Ramos (cell line): ENCODE measurements around the gene SPRED1.

Source experiments
- in situ Hi-C: fragments of 300-500 bp; cut with MboI; formaldehyde crosslinking; loops from one replicate; pipeline ENCODE4 v1.14.3; 2022; ENCODE audit warnings: low sequenced_read_pairs; ENCODE audit not compliant: unreplicated experiment

SPRED1 gene

DNA sequence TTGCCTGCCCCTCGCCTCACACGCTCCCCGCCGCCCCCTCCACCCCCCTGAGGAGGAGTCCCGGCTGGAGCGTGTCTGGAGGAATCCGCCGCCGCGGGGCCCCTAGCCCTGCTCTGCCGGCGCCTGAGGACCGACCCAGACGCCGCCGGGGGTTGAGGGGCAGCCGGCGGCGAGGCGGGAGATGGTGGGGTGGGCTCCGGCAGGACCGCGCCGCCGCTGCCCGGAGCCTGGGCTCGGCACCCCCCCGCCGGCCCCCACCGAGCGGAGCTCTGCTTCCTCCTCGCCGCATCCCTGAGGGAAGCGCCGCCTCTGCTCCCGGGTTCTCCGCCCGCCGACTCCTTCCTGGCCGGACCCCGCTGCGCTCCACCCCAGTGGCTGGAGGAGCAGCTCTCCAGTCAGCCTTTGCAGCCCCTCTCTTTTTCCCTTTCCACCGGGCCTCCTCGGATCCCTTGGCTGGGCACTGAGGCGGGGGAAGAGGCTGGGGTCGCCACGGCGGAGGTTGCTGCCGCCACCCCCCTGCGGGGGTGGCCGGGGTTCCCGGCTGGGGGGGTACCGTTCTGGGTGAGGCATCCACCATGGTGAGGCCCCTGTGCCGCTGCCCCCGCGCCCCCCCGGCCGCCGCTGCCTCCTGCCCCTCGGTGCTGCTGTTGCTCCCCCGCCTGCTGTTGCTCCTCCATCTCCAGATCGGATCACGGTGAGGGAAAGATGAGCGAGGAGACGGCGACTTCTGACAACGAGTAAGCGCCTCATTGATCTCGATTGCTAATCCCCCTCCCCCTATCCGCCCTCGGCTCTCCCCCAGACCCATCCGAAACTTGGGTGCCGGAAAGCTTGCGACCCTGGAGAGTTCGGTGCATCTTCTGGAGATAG is at the start of gene SPRED1:
SPRED1 (plus strand) TSS at position 356 of the 870 bp plus-strand sequence; CDS start at position 706, 350 bp downstream.
- in situ Hi-C loops, result no loop called here

DNA sequence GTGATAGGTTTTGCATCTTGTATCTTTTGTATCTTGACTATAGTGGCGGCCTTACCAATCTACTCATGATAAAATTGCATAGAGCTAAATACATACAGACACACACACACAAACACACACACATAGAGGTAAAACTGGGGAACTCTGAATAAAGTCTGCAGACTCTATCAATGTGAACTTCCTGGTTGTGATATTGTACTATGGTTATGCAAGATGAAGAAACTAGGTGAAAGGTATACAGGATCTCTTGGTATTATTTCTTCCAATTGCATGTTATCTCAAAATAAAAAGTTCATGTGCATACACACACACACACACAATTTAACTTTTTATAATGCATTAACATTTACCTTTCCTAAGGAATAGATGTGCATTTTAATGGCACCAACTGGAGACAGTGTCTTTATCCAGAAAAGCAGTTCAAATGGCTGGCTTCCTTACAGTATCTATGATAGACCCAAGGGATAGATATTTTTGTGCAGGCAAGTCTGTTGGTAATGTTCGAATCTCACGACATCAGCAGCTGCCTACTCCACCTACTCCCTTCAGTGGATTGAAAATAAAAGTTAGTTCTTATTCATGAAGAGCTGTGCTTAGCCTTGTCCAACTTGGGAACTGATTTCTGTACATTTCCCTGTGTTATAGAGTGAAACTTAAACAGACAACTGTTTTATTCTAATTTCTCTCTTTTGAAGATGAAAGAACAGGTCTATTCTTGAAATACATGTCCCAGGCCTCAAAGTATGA is 46.9 kb upstream of the SPRED1 start:
- in situ Hi-C loops, result no loop called here

DNA sequence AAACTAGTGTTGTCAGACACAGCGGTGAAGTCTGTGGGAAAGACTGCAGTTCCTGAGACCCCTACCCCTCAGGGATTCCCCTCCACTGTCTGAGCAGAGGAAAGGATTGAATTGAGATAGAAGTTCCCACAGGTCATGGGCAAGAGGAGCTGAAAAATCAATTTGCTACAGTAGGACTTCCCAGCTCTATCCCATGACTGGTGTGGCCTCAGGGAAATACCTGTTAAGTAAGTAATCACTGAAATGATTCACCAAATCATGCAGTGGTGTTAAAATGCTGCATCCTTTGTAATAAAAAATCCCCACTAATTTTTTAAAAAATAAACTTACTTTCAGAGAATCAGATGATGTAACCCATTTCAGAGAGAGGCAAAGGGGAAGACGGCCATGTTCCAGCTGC is 45.0 kb upstream of the SPRED1 start:
- in situ Hi-C loops, result no loop called here

DNA sequence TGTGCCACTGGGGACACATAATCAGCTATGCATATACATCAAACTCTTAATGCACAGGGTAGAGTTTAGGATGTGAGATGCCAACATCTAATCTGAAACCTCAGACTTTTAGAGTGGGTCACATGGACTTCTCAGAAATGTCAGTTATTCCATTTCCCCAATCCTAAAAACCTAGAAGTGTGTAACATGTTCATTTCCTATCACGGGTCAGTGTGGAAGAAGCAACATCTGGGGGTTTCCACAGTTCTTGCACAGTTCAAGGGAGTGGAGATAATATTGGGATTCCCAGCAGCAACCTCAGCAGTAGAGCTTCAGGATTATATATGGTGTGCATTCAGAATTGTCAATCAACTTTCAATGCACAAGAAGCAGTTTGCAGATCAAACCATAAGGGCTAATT is 44.4 kb upstream of the SPRED1 start:
- in situ Hi-C loops, result no loop called here

DNA sequence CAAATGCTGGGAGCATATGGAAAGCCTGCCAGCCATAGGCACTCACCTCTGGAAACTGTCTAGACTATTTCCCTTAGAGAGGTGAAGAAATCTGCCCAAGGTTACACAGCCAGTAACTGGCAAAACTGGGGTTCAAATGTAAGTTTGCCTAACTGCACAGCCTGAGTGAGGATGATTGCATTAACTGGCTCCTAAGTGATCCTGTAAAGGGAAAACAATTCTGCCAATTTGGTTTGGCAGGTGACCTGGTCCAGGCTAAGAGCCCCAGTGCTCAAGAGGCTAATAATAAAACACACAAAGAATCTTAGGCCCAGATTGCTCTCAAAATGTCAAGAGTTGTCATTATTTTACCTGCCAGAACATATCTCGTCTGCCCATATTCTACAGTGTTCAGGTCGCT is 43.9 kb upstream of the SPRED1 start:
- in situ Hi-C loops, result no loop called here

DNA sequence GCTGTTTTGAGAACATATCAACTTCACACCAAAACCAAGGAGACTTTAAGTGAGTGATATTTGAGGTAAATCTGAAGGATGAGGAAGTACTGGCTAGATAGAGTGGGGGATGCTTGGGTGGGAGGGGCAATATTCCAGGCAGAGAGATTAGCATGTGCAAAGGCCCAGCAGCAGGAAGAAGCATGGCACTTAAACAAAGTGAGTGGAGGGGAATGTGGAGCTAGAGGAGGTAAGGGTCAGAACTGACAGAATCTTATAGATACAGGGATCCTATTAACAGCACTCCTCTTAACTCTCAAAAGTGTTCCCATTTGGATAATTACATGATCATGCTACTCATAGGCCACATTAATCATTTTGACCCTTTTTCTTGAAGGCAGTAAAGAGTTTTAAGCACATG is 41.4 kb upstream of the SPRED1 start:
- in situ Hi-C loops, result no loop called here

DNA sequence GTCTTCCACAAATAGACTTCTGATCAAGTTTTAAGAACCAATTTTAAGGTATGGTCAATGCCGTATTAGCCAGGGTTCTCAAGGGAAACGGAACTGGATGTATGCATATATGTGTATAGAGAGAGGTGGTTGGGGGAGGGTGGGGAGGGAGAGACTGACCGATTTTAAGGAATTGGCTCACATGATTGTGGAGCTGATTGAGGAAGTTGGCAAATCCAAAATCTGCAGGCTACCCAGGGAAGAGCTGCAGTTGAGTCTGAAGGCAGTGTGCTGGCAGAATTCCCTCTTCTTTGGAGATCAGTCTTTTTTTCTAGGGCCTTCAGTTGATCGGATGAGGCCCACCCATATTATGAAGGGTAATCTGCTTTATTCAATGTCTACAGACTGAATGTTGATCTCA is 40.8 kb upstream of the SPRED1 start:
- in situ Hi-C loops, result no loop called here

DNA sequence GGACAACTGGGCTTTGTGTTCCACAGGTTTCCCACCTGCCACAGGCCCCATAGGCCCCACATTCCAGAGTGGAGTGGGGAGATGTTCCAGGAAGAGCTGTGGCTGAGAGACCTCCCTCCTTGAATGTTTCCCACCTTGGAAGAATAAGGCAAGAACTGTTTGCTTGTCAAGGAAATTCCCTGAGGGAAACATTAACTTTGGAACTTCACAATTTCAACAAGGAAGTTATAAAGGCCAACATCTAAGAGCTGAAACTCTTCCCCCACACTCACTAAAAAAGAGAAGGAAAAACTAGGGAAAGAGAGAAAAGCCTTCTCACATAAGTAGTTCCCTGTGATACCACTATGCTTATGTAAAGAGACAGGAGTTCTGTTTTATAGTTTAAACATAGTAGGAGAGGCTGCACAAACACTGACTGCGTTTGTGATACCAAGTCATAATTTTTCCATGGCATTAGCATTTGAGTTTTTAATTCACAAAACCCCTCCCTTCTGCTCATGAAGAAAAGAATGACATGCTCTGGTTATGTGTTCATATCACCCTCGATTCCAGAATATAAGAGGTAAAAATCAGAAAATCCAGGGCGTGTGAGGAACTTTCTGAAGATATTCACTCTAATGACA is 39.8 kb upstream of the SPRED1 start:
- in situ Hi-C loops, result no loop called here

DNA sequence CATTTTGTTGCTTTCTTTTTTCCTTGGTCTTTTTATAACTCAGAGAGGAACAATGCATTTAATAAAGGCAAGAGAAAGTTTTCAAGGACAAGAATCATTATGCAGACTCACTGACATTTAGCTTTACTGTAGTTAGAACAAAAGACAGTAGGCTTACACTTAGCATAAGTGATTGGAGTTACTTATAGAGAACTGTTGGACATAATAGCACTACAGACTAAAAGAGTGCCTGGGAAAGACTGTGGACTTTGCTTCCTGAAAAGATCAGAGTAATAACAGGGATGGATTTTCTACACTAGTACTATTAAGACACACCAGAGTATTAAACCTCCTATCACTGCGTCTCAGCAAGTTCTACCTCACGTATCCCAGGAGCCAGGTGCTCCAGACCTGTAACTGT is 39.3 kb upstream of the SPRED1 start:
- in situ Hi-C loops, result no loop called here

DNA sequence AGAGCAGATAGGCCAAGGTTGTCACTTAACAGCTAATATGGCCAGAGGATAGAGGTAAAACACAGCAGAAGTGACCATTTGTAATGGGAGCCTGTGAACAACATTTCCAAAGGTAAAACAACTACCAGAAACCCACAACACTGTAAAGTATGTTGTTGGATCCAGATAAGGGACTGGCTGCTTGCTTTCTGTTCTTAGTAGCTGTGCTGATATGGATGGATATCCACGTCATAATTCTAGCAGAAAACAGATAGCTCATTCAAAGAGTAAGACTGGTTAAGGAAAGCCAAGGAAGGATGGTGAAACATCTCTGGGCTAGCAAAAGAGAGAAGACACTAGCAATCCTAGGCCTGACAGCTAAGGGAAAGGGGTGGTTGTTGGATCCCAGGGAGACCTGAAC is 36.9 kb upstream of the SPRED1 start:
- in situ Hi-C loops, result no loop called here

DNA sequence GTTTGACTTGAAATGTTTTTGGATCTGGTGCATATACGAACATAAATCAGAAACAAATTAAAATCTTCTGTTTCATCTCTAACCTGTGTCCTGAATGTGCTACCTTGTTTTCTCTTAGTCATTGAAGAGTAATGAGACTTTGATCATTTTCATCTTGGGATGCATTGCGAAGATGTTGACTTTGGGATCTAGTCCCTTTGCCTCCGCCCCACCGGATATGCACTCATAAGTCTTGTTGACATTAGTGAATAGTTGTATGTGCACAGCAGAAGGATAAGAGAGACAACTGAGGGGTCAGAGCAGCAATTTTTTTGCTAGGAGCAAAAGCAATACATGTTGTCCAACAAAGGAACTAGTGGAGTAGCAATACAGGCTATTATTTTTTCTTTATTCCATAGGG is 35.9 kb upstream of the SPRED1 start:
- in situ Hi-C loops, result no loop called here

DNA sequence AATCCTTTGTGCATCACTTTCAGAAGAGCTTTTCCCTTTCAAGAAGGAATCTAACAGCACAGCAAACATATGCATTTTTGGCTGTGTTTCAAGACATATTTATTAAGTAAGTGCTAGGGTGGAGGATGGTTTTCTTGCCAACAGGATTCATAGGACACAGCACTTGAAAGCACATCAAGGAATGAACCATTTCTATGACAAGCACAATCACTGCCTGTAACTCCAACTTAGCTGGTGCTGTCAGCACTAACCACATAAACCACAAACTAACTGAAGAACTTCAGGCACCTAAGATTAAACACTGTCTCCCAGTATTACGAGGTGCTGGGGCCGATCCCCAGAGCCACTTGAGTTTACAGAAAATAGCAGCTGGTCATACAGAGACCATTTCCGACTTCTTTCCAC is 35.4 kb upstream of the SPRED1 start:
- in situ Hi-C loops, result no loop called here

DNA sequence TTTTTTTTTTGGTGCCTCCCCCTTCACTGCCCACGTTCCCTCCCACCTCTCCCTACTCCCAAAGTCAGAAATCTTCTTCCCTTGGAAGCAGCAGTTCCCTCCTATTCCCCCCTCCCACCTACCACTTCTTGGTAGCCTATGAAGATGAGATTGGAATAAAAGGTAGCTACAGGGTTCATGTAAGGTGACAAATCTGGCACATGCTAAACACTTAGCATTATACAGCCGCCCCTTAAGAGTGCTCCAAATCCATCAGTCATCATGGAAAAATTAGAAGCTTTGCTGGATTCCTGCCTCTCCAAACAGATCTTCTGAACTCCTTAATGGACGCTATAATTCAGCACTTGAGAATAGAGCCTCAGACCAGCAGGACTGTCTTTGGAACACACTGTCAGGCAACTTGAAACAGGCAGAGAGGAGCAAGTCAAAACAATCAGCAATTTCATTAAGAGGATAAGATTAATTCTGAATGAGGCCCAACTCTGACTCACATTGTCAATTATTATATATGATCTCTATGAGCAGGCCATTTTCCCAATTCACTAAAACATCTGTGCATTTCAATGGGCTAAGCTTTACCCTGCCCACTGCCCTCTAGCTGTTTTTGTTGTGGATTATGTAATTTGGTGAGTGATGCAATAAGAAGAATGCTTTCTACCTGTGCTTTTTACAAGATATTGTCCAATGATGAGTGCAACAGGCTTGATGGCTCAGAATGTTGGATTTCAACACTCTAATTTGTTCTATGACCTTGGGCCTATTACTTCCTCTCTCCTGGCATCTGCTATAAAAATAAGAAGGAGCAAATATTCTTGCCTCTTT is 34.6 kb upstream of the SPRED1 start:
- in situ Hi-C loops, result no loop called here

DNA sequence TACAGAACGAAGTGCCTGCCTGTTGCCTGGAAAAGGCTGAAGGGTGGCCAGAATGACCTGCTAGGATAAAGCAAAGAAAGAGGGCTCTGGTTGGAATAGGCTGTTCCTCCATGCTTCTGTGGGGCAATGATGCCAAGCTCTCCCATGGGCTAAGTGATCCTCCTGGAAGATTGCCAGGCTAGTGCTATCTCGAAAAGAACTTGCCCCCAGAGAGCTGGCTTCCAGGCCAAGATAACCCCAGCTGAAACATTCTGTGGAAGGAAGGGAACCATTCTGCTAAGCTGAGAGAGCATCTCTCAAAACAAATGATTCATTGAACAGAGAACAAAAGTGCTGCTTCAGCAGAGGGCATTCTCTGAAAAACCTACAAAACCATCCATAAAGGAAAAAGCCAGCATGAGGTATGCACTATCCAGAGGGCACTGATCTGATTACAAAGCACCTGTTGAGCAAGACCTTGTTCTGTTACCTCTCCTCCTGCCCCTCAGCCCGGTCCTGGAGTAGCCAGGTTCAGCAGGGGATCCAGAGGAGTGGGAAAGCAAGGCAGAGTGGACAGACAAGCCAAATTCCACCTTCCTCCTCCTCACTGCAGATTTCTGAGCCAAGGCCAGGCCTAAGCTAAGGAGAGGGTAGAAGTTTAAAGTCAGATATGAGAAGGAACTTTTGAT is 31.9 kb upstream of the SPRED1 start:
- in situ Hi-C loops, result no loop called here

DNA sequence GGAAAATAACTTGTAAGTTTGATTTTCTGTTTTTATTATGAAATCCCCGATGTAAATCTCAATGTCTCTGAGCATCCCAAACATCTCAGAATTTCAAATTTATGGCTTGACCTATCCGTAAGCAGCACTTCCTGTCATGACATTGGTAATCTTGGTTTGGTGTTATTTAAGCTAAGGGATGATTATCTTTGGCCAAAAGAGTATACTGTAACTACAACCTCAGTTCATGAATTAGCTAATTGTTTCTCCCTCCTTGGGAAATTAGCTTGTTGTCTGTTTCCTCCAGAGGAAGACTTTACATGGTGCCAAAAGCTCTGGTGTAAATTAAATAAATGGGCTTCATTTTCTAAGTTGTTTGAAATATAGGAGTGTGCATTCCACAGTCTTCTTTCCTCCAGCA is 28.1 kb upstream of the SPRED1 start:
- in situ Hi-C loops, result no loop called here

DNA sequence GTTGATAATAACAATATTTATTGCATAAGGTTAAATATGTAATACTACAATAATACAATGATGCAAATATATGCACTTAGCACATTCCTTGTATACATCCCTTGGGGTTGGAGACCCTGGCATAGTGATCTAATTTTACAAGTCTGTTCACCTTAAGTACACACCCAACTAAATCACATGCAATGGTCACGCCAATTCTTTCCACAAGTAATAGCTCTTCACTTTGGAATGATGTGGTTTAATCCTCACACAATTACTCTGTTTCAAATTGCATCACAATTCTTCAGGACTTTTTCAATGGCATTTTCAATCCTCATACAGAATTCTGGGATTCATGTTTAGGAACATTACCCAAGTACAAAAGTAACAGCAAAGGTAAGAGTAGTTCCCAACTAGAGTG is 27.3 kb upstream of the SPRED1 start:
- in situ Hi-C loops, result no loop called here

DNA sequence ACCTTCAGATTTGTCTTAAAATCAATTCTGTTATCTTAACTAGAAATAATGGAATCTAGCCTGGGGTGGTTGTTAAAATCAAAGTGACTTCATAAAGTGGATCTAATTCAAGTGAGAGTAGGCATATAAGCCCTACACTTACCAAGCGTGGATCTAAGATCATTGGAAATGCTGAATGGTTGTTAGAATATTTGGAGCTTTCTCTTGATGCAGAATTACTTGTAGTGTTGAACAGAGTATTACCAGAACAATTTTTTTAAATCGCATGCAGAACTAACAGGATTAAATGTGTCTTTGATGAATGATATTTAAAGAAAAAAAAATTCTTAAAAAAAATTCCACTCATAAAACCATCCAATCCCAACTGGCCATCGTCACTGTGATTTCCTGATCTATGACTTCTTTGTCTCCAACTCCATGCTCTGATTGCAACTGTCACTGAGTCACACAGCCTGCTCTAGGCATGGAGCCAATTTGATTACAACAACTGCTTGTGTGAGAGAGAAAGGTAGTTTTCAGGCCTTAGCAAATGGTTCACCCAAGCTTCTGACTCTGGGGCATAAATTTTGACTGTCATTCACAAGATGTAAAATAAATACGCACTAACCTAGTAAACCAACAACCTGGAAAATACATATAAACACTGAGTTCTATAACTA is 25.9 kb upstream of the SPRED1 start:
- in situ Hi-C loops, result no loop called here

DNA sequence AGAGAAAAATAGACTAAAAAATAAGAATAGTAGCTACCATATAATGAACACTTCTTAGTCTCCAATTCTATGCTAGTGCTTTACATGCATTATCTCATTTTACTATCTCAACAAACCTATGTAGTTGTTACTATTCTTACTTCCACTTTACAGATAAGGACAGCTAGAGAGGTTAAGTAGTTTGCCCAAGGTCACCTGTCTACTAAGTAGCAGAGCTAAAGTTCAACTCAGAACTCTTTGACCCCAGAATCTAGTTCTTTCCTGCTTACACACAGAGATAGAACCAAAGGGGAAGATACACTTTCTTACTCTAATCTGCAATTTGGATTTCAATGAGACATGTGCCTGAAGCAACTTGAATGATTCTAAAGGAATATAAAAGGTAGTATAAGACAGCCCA is 24.7 kb upstream of the SPRED1 start:
- in situ Hi-C loops, result no loop called here

DNA sequence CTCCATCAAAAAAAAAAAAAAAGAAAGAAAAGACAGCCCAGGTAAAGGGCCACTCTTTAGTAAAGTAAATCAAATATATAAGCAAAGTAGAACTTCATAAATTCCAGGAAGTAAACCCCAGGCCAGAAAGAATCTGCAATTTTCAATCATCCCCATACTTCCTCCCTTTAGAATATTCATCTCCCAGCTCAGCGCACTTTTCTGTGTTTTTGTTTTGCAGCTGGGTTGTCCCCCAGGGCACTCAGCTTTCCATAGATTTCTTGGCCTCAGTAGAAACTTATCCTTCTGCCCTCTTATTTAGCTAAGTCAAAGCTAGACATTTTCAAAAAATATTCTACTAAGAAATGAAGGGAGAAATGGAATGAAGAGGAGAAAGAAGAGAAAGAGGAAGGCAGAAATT is 24.0 kb upstream of the SPRED1 start:
- in situ Hi-C loops, result no loop called here
